WI38 (cell line): ENCODE results near the gene CRYGS.
"Not testable (repeated sequence)": the region's sequence is repeated elsewhere in the genome, so short reads cannot be mapped to it uniquely, and the experiment has no call there.

Experiments used
- H3K4me3 ChIP-seq: 2 replicates; pipeline ENCODE4 v1.5.1; 2011; ENCODE audit warnings: low read depth, mild to moderate bottlenecking, control low read depth, low read length
- CTCF ChIP-seq: IDR thresholded peaks from 2 replicates; pipeline ENCODE4 v1.5.1; 2012; ENCODE audit warnings: low read depth, mild to moderate bottlenecking, control low read depth, low read length

CRYGS gene

GRCh38 chr3:186532598-186533072, 11.5 kb downstream of the CRYGS start:
- H3K4me3 ChIP-seq = no peak overlapping the region
- TF ChIP-seq CTCF = no peak

GRCh38 chr3:186531694-186532093, 12.5 kb downstream of the CRYGS start:
- H3K4me3 ChIP-seq = not testable (repeated sequence)

GRCh38 chr3:186530415-186530814, 13.8 kb downstream of the CRYGS start:
- no peak for TF ChIP-seq CTCF
- H3K4me3 ChIP-seq = no peak overlapping the region

GRCh38 chr3:186529201-186529999, 14.8 kb downstream of the CRYGS start:
- H3K4me3 ChIP-seq = no peak overlapping the region
- TF ChIP-seq CTCF = no peak

GRCh38 chr3:186526256-186526606, 17.9 kb downstream of the CRYGS start:
- no peak overlapping the region for H3K4me3 ChIP-seq
- TF ChIP-seq CTCF = no peak

- no peak for TF ChIP-seq CTCF
- H3K4me3 ChIP-seq = no peak overlapping the region
These were observed 18.6 kb downstream of the CRYGS start for GRCh38 chr3:186525369-186526255.

GRCh38 chr3:186524616-186525015, 19.6 kb downstream of the CRYGS start:
- TF ChIP-seq CTCF = no peak

More at GRCh38 chr3:186524616-186525015, 19.6 kb downstream of the CRYGS start:
- no peak overlapping the region for H3K4me3 ChIP-seq
